RWPE1 (cell line): ENCODE data around the gene COPZ1.

Source experiments
- CTCF ChIA-PET: fragments of 350-600 bp; sonication (Branson Sonifier 250); formaldehyde crosslinking; extraction: SDS; loops from one replicate; lab custom pipeline; 2021; lab: Yijun Ruan, JAX
- POLR2A ChIA-PET: fragments of 400-600 bp; formaldehyde crosslinking; extraction: SDS; loops from one replicate; lab custom pipeline; 2020; ENCODE audit warnings: antibody characterized with exemption; ENCODE audit not compliant: low non-redundant PET; lab: Yijun Ruan, JAX
- DNase-seq: peaks from one replicate; pipeline ENCODE4 v3.0.0; 2012; ENCODE audit warnings: low spot score
- H3K27ac ChIP-seq: fragments of 450-650 bp; 2 replicates; pipeline ENCODE4 v1.5.1; 2017
- CTCF ChIP-seq: fragments of 450-650 bp; conservative IDR thresholded peaks from 2 replicates; pipeline ENCODE4 v1.5.1; 2017; ENCODE audit warnings: low read depth, mild to moderate bottlenecking

COPZ1 gene

DNA sequence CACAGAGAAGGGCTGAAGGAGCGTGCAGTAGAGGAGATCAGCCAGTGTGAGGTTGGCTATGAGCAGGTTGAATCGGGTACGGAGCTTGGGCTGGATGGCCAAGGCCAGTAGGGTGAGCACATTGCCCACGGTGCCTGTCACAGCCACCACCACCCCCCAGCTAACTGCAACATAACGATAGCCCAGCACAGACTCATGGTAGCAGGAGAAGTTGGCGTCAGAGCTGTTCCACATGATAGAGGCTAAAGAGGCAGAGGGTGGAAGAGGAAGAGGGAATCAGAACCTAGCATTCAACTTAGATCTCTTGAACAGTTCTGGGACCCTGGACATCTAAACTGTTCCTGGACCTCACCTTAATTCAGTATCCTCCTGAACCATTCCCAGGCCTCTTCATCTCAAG, 38.7 kb downstream of the COPZ1 start:
- POLR2A ChIA-PET, result no interaction called here
- DNase-seq, result no peak
- no peak for TF ChIP-seq CTCF
- CTCF ChIA-PET, result interaction anchor here (0.6 kb wide), 1 partner anchor 354 kb away, joined by 3 read pairs; no protein-coding TSS in a partner anchor
- H3K27ac ChIP-seq, result no peak overlapping the region

GRCh38 chr12:54364413-54364812, 39.5 kb downstream of the COPZ1 start, which contains the start of gene GPR84:
TSS of gene GPR84 (minus strand) at chr12:54364486. CDS start at chr12:54363851, 635 bp downstream.
- DNase-seq, result no peak
- no peak for TF ChIP-seq CTCF
- H3K27ac ChIP-seq, result no peak within 1 kb of the TSS
- POLR2A ChIA-PET, result no interaction called here
- CTCF ChIA-PET, result no interaction called here

- no peak for DNase-seq
- CTCF ChIA-PET, result interaction anchor here (0.6 to 1.2 kb wide), 4 partner anchors 9 to 152 kb away, joined by 3 to 10 read pairs (median 4); no protein-coding TSS in a partner anchor
- TF ChIP-seq CTCF, result no peak
- POLR2A ChIA-PET, result no interaction called here
- peak overlapping the region; percentile 13 for H3K27ac ChIP-seq
These were observed 43.2 kb downstream of the COPZ1 start for GRCh38 chr12:54368025-54368708.

GRCh38 chr12:54368709-54369596, 44.0 kb downstream of the COPZ1 start:
- ChIA-PET POLR2A (no interaction called here), CTCF (interaction anchor here (0.6 to 1.2 kb wide), 4 partner anchors 9 to 152 kb away, joined by 3 to 5 read pairs (median 4); no protein-coding TSS in a partner anchor)
- H3K27ac ChIP-seq, result peak overlapping the region; percentile 13
- DNase-seq, result peak; percentile 74
- TF ChIP-seq CTCF, result peak; percentile 87

GRCh38 chr12:54369597-54370131, 44.7 kb downstream of the COPZ1 start:
- no peak for DNase-seq
- TF ChIP-seq CTCF, result no peak
- peak overlapping the region; percentile 86 for H3K27ac ChIP-seq
- ChIA-PET POLR2A (no interaction called here), CTCF (interaction anchor here (1.2 kb wide), 1 partner anchor 22 kb away, joined by 7 read pairs; no protein-coding TSS in a partner anchor)

DNA sequence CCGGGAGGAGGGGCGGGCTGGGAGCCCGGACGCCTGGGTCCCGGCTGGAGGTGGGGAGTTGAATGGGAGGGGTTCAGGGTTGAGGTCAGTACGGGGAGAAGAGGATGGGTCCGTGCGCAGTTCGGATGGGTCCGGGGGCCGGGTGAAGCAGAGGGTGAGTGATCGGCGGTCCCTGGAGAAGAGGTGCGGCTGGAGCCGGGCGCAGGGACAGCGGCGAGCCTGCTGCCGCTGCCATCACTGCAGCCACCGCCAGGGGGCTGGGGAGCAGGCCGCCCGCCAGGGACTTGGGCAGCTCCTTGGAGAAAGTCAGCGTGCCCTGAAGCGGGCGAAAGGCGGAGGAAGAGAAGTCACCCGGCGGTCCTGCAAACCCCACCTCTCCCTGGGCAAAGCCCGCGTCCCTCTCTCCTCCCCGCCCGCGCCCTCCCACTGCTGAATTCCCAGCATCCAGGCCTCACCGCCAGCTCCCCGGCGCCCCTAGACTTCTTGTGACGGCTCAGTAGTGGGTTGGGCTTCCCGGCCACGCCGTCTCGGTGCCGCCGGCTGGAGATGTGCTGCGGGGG, 45.3 kb downstream of the COPZ1 start:
- H3K27ac ChIP-seq, result peak overlapping the region; percentile 86
- CTCF ChIA-PET, result interaction anchor here (0.6 to 1.2 kb wide), 8 partner anchors 17 to 354 kb away, joined by 3 to 7 read pairs (median 4); no protein-coding TSS in a partner anchor
- POLR2A ChIA-PET, result no interaction called here
- DNase-seq, result peak; percentile 59
- TF ChIP-seq CTCF, result peak; percentile 72
